Measurements from ENCODE around the gene TMEM43.
"Not testable (repeated sequence)": the region's sequence is repeated elsewhere in the genome, so short reads cannot be mapped to it uniquely, and the experiment has no call there.

TMEM43 gene

GRCh38 chr3:14118400-14119381 lies 6.2 kb upstream of the TMEM43 start:
- no peak for TF ChIP-seq CTCF (conservative IDR thresholded peaks at IDR 0.05; ENCODE audit: low read depth, low read length)
- no peak overlapping the region for H3K4me3 ChIP-seq (ENCODE audit: low read length)
- DNase-seq (ENCODE audit: low read depth), result no peak

- no peak overlapping the region for H3K4me3 ChIP-seq (ENCODE audit: low read length)
- DNase-seq (ENCODE audit: low read depth), result no peak
- no peak for TF ChIP-seq CTCF (conservative IDR thresholded peaks at IDR 0.05; ENCODE audit: low read depth, low read length)
Measured at GRCh38 chr3:14119651-14120050, 5.2 kb upstream of the TMEM43 start.

- no peak for DNase-seq (ENCODE audit: low read depth)
- no peak overlapping the region for H3K4me3 ChIP-seq (ENCODE audit: low read length)
- TF ChIP-seq CTCF (conservative IDR thresholded peaks at IDR 0.05; ENCODE audit: low read depth, low read length), result no peak
Measured at GRCh38 chr3:14120111-14120920, 4.5 kb upstream of the TMEM43 start.

GRCh38 chr3:14120921-14121448 lies 3.9 kb upstream of the TMEM43 start:
- not testable (repeated sequence) for H3K4me3 ChIP-seq (ENCODE audit: low read length); DNase-seq (ENCODE audit: low read depth)

- H3K4me3 ChIP-seq (ENCODE audit: low read length), result no peak overlapping the region
- DNase-seq (ENCODE audit: low read depth), result no peak
- TF ChIP-seq CTCF (conservative IDR thresholded peaks at IDR 0.05; ENCODE audit: low read depth, low read length), result no peak
Measured at GRCh38 chr3:14121859-14122258, 3.0 kb upstream of the TMEM43 start.

GRCh38 chr3:14122301-14122700 lies 2.6 kb upstream of the TMEM43 start:
- no peak overlapping the region for H3K4me3 ChIP-seq (ENCODE audit: low read length)
- no peak for TF ChIP-seq CTCF (conservative IDR thresholded peaks at IDR 0.05; ENCODE audit: low read depth, low read length)
- DNase-seq (ENCODE audit: low read depth), result no peak

All from retinal pigment epithelial cell (primary cell).